GM12874 (cell line): ENCODE results near the gene PRSS53.

Source experiments
- TF ChIP-seq, protein P1 (sequence below): IDR thresholded peaks from 2 replicates; pipeline ENCODE4 v1.5.1; 2011; ENCODE audit warnings: low read depth, mild to moderate bottlenecking, control low read depth, low read length, moderate library complexity; ENCODE audit not compliant: insufficient read depth

Gene PRSS53

DNA sequence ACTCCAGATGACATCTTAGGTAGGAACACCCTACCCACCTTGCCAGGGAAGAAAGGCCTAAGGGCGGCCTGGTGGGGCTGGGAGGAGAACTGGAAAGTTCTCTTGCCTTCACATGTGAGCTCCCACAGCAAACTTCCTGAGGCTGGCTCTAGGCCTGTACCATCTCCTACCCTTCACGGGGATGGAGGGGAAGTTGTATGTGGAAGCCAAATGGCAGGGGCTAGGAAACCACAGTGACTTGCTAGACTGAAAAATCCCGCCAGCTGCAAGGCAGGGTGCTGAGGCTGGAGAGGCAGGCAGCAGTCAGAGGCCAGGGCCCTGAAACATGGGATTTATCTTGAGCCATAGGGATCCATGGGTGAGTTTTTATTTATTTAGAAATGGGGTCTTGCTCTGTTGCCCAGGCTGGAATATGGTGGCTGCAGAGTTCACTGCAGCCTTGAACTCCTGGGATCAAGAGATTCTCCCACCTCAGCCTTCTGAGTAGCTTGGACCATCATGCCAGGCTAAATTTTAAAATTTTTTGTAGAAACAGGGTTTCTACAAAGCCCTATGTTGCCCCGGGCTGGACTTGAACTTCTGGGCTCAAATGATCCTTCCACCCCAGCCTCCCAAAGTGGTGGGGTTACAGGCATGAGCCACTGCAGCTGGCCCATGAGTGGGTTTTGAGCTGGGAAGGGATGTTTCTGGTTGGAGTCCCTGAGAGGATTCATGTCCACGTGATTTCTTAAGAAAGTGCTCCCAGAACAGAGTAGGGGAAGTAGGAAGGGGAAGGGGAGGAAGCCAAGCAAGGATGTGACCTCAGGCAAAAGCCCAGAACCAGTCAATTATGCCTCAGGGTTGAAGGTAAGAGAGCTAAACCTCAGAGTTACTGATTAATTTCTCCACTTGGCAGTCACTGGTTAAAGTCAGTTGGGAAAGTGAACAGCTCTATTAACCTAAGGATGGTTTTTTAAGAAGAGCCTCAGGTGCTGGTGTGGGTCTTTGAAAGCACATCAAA lies 24.7 kb upstream of the PRSS53 start:
- TF ChIP-seq, protein P1, sequence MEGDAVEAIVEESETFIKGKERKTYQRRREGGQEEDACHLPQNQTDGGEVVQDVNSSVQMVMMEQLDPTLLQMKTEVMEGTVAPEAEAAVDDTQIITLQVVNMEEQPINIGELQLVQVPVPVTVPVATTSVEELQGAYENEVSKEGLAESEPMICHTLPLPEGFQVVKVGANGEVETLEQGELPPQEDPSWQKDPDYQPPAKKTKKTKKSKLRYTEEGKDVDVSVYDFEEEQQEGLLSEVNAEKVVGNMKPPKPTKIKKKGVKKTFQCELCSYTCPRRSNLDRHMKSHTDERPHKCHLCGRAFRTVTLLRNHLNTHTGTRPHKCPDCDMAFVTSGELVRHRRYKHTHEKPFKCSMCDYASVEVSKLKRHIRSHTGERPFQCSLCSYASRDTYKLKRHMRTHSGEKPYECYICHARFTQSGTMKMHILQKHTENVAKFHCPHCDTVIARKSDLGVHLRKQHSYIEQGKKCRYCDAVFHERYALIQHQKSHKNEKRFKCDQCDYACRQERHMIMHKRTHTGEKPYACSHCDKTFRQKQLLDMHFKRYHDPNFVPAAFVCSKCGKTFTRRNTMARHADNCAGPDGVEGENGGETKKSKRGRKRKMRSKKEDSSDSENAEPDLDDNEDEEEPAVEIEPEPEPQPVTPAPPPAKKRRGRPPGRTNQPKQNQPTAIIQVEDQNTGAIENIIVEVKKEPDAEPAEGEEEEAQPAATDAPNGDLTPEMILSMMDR, result no peak

GRCh38 chr16:31112711-31113110 lies 24.0 kb upstream of the PRSS53 start:
- TF ChIP-seq, protein P1, result no peak

DNA sequence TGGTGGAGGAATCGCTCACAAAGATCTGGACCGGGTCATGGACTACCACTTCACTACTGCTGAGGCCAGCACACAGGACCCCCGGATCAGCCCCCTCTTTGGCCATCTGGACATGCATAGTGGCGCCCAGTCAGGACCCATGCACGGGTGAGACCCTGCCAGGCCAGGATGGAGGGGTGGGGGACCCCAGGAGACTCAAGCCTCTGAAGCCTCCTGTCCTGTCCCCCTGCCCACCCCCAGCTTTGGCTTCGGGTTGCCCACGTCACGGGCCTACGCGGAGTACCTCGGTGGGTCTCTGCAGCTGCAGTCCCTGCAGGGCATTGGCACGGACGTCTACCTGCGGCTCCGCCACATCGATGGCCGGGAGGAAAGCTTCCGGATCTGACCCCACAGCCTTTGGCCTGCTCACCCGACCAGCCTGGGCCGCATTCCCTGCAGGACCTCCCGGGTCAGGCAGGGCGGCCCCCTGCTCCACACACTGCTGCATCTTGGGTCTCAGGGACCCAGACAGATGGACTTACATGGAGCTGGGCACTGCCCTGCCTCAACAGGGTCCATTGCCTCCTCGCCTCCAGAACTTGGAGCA lies 23.2 kb upstream of the PRSS53 start:
- TF ChIP-seq, protein P1, result no peak

GRCh38 chr16:31110106-31111034 lies 21.6 kb upstream of the PRSS53 start:
- TF ChIP-seq, protein P1, result no peak

GRCh38 chr16:31109622-31110021 lies 20.9 kb upstream of the PRSS53 start:
- TF ChIP-seq, protein P1, result no peak

DNA sequence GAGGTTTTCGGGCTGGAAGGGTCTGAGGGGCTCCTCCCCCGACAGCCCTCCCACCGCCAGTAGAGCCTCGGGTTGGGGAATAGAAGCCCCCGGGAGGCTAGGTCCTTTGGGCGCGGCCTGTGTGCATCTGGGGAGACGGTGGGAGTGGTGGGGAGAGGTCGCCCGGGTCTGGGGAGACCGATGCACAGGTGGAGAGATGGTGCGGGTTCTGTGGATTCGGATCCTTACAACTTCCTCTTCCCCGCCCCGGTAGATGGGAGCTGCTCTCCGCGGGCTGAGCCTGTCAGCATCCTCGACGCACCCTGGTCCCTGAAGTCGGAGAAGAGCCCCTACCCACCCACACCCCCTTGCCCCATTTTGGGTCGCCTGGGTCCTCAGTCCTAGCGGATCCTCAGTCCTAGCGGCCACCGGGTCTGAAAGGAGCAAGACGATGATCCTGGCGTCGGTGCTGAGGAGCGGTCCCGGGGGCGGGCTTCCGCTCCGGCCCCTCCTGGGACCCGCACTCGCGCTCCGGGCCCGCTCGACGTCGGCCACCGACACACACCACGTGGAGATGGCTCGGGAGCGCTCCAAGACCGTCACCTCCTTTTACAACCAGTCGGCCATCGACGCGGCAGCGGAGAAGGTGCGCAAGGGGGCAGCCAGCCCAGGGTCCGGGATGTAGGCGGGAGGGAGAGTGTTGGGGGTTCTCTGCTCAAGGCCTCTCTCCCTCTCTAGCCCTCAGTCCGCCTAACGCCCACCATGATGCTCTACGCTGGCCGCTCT lies 20.2 kb upstream of the PRSS53 start:
- TF ChIP-seq, protein P1, result no peak
